Caco-2 (cell line): ENCODE measurements around the gene RIMOC1. TPM values are rescaled to one million over a fixed set of nuclear protein-coding genes. Genes with fewer than 3 reads are reported as not detected.

ENCODE experiments used
- BruUV-seq: library from RNA; stranded (reverse); fragments of 400-500 nt; replicated peaks from 2 replicates; lab custom pipeline; 2021; lab: Mats Ljungman, UMichigan
- CTCF ChIA-PET: fragments of 300-600 bp; sonication (Branson Sonifier 250); formaldehyde crosslinking; loops from one replicate; lab custom pipeline; 2022; ENCODE audit warnings: antibody characterized with exemption; lab: Charles Lee
- POLR2A ChIA-PET: fragments of 300-600 bp; sonication (Branson Sonifier 250); formaldehyde crosslinking; loops from one replicate; lab custom pipeline; 2022; ENCODE audit warnings: antibody characterized with exemption; lab: Charles Lee
- DNase-seq, 2 experiments: peaks; one replicate each; pipeline versions ENCODE4 v3.0.0 to v3.0.0-alpha.2; 2020 to 2022
- H3K27me3 ChIP-seq: replicated peaks from 2 replicates; pipeline ENCODE4 v1.6.0; 2011; ENCODE audit warnings: low read length; ENCODE audit not compliant: control insufficient read depth, insufficient read depth
- H3K36me3 ChIP-seq: 2 replicates; pipeline ENCODE4 v1.5.1; 2011; ENCODE audit warnings: low read length; ENCODE audit not compliant: control insufficient read depth, insufficient read depth
- H3K4me1 ChIP-seq: fragments of 250-450 bp; sonication (Bioruptor Pico); 2 replicates; pipeline ENCODE4 v1.5.1; 2020; ENCODE audit warnings: mild to moderate bottlenecking
- H3K4me3 ChIP-seq: 2 replicates; pipeline ENCODE4 v1.5.1; 2011; ENCODE audit warnings: low read depth, mild to moderate bottlenecking, control low read depth, low read length
- H3K9me3 ChIP-seq: fragments of 250-450 bp; sonication (Bioruptor Pico); 2 replicates; pipeline ENCODE4 v1.5.1; 2020; ENCODE audit warnings: mild to moderate bottlenecking, moderate library complexity
- H3K27ac Mint-ChIP-seq: one replicate; pipeline ENCODE4 v1.8.0; 2022; ENCODE audit warnings: mixed read lengths; ENCODE audit not compliant: unreplicated experiment
- H3K27me3 Mint-ChIP-seq: one replicate; pipeline ENCODE4 v1.8.0; 2022; ENCODE audit warnings: mixed read lengths; ENCODE audit not compliant: insufficient read depth, unreplicated experiment
- H3K36me3 Mint-ChIP-seq: one replicate; pipeline ENCODE4 v1.8.0; 2022; ENCODE audit warnings: mild to moderate bottlenecking, mixed read lengths; ENCODE audit not compliant: insufficient read depth, unreplicated experiment
- H3K4me1 Mint-ChIP-seq: one replicate; pipeline ENCODE4 v1.8.0; 2022; ENCODE audit warnings: low read depth, mixed read lengths; ENCODE audit not compliant: unreplicated experiment
- H3K4me3 Mint-ChIP-seq: one replicate; pipeline ENCODE4 v1.8.0; 2022; ENCODE audit warnings: mild to moderate bottlenecking, moderate library complexity, mixed read lengths; ENCODE audit not compliant: unreplicated experiment
- H3K9me3 Mint-ChIP-seq: one replicate; pipeline ENCODE4 v1.8.0; 2022; ENCODE audit warnings: mixed read lengths; ENCODE audit not compliant: unreplicated experiment
- CTCF ChIP-seq, 2 experiments: fragments of 200-600 bp in 1 of 2; IDR thresholded peaks; 1 replicate in 1 of 2; 2 replicates in 1 of 2; pipeline versions ENCODE4 v1.5.1 to v1.8.0; 2011 to 2022; ENCODE audit warnings: antibody characterized with exemption in 1 of 2, control low read depth in 1 of 2, inconsistent platforms in 1 of 2, low read depth in 1 of 2, low read length in 1 of 2, mild to moderate bottlenecking in 1 of 2, moderate library complexity in 1 of 2; ENCODE audit not compliant: insufficient read depth in 1 of 2, severe bottlenecking in 1 of 2, unreplicated experiment in 1 of 2
- intact Hi-C: fragments of 100-400 bp; cut with micrococcal nuclease; formaldehyde crosslinking; loops from one replicate; pipeline ENCODE4 v1.10.0; 2022; ENCODE audit not compliant: unreplicated experiment
- total RNA-seq: library from RNA; stranded (reverse); gene quantifications from 2 replicates; pipeline ENCODE4 v1.2.3, GENCODE V29; 2022

The RIMOC1 gene
- total RNA-seq, 1 experiment from 2014 or later: 30.2 TPM

GRCh38 chr5:41892031-41892430 lies 12.1 kb upstream of the RIMOC1 start:
- H3K27me3 ChIP-seq: no peaks in the 10 kb centered on the region
- TF ChIP-seq CTCF (IDR thresholded peaks at IDR 0.05; ENCODE audit: insufficient read depth in 1 of 2, low read depth in 1 of 2, low read length in 1 of 2, severe bottlenecking in 1 of 2, unreplicated experiment in 1 of 2): no peak
- no peaks in the 10 kb centered on the region for H3K4me1 ChIP-seq
- intact Hi-C loops: no loop called here
- no peak for DNase-seq
- no peaks in the 10 kb centered on the region for H3K36me3 Mint-ChIP-seq
- H3K4me3 ChIP-seq: no peak overlapping the region
- H3K4me3 Mint-ChIP-seq: no peak overlapping the region
- peaks cover 9% of the 10 kb centered on the region for H3K9me3 Mint-ChIP-seq
- CTCF ChIA-PET: no interaction called here
- H3K27ac Mint-ChIP-seq: no peak overlapping the region
- H3K4me1 Mint-ChIP-seq: peaks cover 7% of the 10 kb centered on the region
- no TSS peak for BruUV-seq
- POLR2A ChIA-PET: no interaction called here
- H3K27me3 Mint-ChIP-seq: peaks cover 13% of the 10 kb centered on the region
- no peaks in the 10 kb centered on the region for H3K36me3 ChIP-seq
- 0 out of 2 replicates have a peak, but pooled peaks cover 2% of the 10 kb centered on the region for H3K9me3 ChIP-seq

- Mint-ChIP-seq H3K36me3 (no peaks in the 10 kb centered on the region), H3K27me3 (peaks cover 16% of the 10 kb centered on the region), H3K4me1 (peaks cover 7% of the 10 kb centered on the region), H3K9me3 (peaks cover 9% of the 10 kb centered on the region), H3K27ac (no peak overlapping the region), H3K4me3 (no peak overlapping the region)
- no peaks in the 10 kb centered on the region for H3K4me1 ChIP-seq
- intact Hi-C loops: no loop called here
- POLR2A ChIA-PET: no interaction called here
- BruUV-seq: no TSS peak
- H3K4me3 ChIP-seq: no peak overlapping the region
- no peak for TF ChIP-seq CTCF (IDR thresholded peaks at IDR 0.05; ENCODE audit: insufficient read depth in 1 of 2, low read depth in 1 of 2, low read length in 1 of 2, severe bottlenecking in 1 of 2, unreplicated experiment in 1 of 2)
- CTCF ChIA-PET: interaction anchor here (0.6 kb wide), 1 partner anchor 640 kb away, joined by 3 read pairs; no protein-coding TSS in a partner anchor
- no peaks in the 10 kb centered on the region for H3K9me3 ChIP-seq
- no peak for DNase-seq
- no peaks in the 10 kb centered on the region for H3K27me3 ChIP-seq
- no peaks in the 10 kb centered on the region for H3K36me3 ChIP-seq
Measured at GRCh38 chr5:41893074-41893851, 10.9 kb upstream of the RIMOC1 start.

- H3K27ac Mint-ChIP-seq: no peak overlapping the region
- Histone ChIP-seq H3K4me3 (no peak overlapping the region), H3K27me3 (no peaks in the 10 kb centered on the region), H3K36me3 (no peaks in the 10 kb centered on the region), H3K9me3 (no peaks in the 10 kb centered on the region), H3K4me1 (no peaks in the 10 kb centered on the region)
- CTCF ChIA-PET: interaction anchor here (1.5 kb wide), 1 partner anchor 161 kb away, joined by 3 read pairs; no protein-coding TSS in a partner anchor
- peaks cover 16% of the 10 kb centered on the region for H3K27me3 Mint-ChIP-seq
- no TSS peak for BruUV-seq
- H3K9me3 Mint-ChIP-seq: peaks cover 9% of the 10 kb centered on the region
- POLR2A ChIA-PET: no interaction called here
- no peak for DNase-seq
- no peak overlapping the region for H3K4me3 Mint-ChIP-seq
- no peaks in the 10 kb centered on the region for H3K36me3 Mint-ChIP-seq
- no peak for TF ChIP-seq CTCF (IDR thresholded peaks at IDR 0.05; ENCODE audit: insufficient read depth in 1 of 2, low read depth in 1 of 2, low read length in 1 of 2, severe bottlenecking in 1 of 2, unreplicated experiment in 1 of 2)
- H3K4me1 Mint-ChIP-seq: peaks cover 5% of the 10 kb centered on the region
- intact Hi-C loops: no loop called here
Measured at GRCh38 chr5:41896230-41896629, 7.9 kb upstream of the RIMOC1 start.
